DOHH2 (cell line): ENCODE data around the gene TIAL1.
"Not testable (repeated sequence)": the region's sequence is repeated elsewhere in the genome, so short reads cannot be mapped to it uniquely, and the experiment has no call there.

Source experiments
- H3F3A ChIP-seq: fragments of 200-600 bp; sonication (generic), shearing (Covaris generic); 2 replicates; pipeline ENCODE4 v1.6.0; 2016; ENCODE audit warnings: antibody characterized with exemption, mild to moderate bottlenecking; ENCODE audit not compliant: control insufficient read depth, insufficient read depth
- H3K27ac ChIP-seq: fragments of 200-600 bp; sonication (generic); 2 replicates; pipeline ENCODE4 v1.5.1; 2014; ENCODE audit warnings: low read depth, mild to moderate bottlenecking, low read length, moderate library complexity
- H3K27me3 ChIP-seq: fragments of 200-600 bp; sonication (generic); 2 replicates; pipeline ENCODE4 v1.6.1; 2014; ENCODE audit warnings: mild to moderate bottlenecking, low read length, mixed read lengths; ENCODE audit not compliant: control insufficient read depth
- H3K36me3 ChIP-seq: fragments of 200-600 bp; sonication (generic); 2 replicates; pipeline ENCODE4 v1.6.1; 2014; ENCODE audit warnings: mild to moderate bottlenecking, low read length, moderate library complexity, mixed read lengths; ENCODE audit not compliant: control insufficient read depth
- H3K4me1 ChIP-seq: fragments of 200-600 bp; sonication (generic); 2 replicates; pipeline ENCODE4 v1.6.1; 2014; ENCODE audit warnings: mild to moderate bottlenecking, low read length, mixed read lengths; ENCODE audit not compliant: control insufficient read depth
- H3K4me2 ChIP-seq: fragments of 200-600 bp; sonication (generic); 2 replicates; pipeline ENCODE4 v1.6.0; 2014; ENCODE audit warnings: mild to moderate bottlenecking, low read length, moderate library complexity
- H3K4me3 ChIP-seq: fragments of 200-600 bp; sonication (generic); 2 replicates; pipeline ENCODE4 v1.5.1; 2014; ENCODE audit warnings: mild to moderate bottlenecking, low read length, mixed read lengths
- H3K79me2 ChIP-seq: fragments of 200-600 bp; sonication (generic); 2 replicates; pipeline ENCODE4 v1.6.1; 2014; ENCODE audit warnings: mild to moderate bottlenecking, low read length, mixed read lengths; ENCODE audit not compliant: control insufficient read depth
- H3K9me2 ChIP-seq: fragments of 200-600 bp; sonication (generic); replicated peaks from 2 replicates; pipeline ENCODE4 v1.6.1; 2014; ENCODE audit warnings: mild to moderate bottlenecking, low read length, mixed read lengths; ENCODE audit not compliant: control insufficient read depth
- H3K9me3 ChIP-seq: fragments of 200-600 bp; sonication (generic); 2 replicates; pipeline ENCODE4 v1.6.1; 2014; ENCODE audit warnings: antibody characterized with exemption, low read length, mixed read lengths; ENCODE audit not compliant: control insufficient read depth, insufficient read depth
- H4K20me1 ChIP-seq: fragments of 200-600 bp; sonication (generic); 2 replicates; pipeline ENCODE4 v1.6.0; 2014; ENCODE audit warnings: low read depth, mild to moderate bottlenecking, antibody characterized with exemption, low read length, moderate library complexity; ENCODE audit not compliant: control insufficient read depth, insufficient read depth
- CTCF ChIP-seq: fragments of 200-600 bp; sonication (generic); IDR thresholded peaks from one replicate; pipeline ENCODE4 v1.5.1; 2014; ENCODE audit warnings: antibody characterized with exemption, mild to moderate bottlenecking, low read depth, low read length; ENCODE audit not compliant: poor library complexity, severe bottlenecking
- EZH2phosphoT487 ChIP-seq: fragments of 200-600 bp; sonication (generic); IDR thresholded peaks from 2 replicates; pipeline ENCODE4 v1.6.1; 2017; ENCODE audit warnings: borderline replicate concordance, mild to moderate bottlenecking, antibody characterized with exemption, low read length, moderate library complexity, mixed read lengths

TIAL1 gene

GRCh38 chr10:119621078-119621384 lies 24.3 kb upstream of the TIAL1 start:
- Histone ChIP-seq H4K20me1 (no peaks in the 10 kb centered on the region), H3K9me3 (no peaks in the 10 kb centered on the region), H3K4me2 (no peak overlapping the region), H3K36me3 (no peaks in the 10 kb centered on the region), H3K9me2 (no peaks in the 10 kb centered on the region), H3K79me2 (no peaks in the 10 kb centered on the region), H3F3A (no peaks in the 10 kb centered on the region), H3K27me3 (peaks cover 3% of the 10 kb centered on the region; the same call in 1 of the 2 replicates), H3K27ac (no peak overlapping the region), H3K4me1 (peaks cover 9% of the 10 kb centered on the region), H3K4me3 (no peak overlapping the region)
- TF ChIP-seq CTCF = no peak
- no peak for TF ChIP-seq EZH2phosphoT487

- Histone ChIP-seq H3K36me3 (no peaks in the 10 kb centered on the region), H3K4me1 (peaks cover 9% of the 10 kb centered on the region), H3K9me3 (no peaks in the 10 kb centered on the region), H3F3A (no peaks in the 10 kb centered on the region), H3K9me2 (no peaks in the 10 kb centered on the region), H3K27me3 (peaks cover 3% of the 10 kb centered on the region; the same call in 1 of the 2 replicates), H3K4me2 (no peak overlapping the region), H3K27ac (no peak overlapping the region), H3K79me2 (no peaks in the 10 kb centered on the region), H4K20me1 (no peaks in the 10 kb centered on the region), H3K4me3 (no peak overlapping the region)
- TF ChIP-seq CTCF = no peak
Observed at GRCh38 chr10:119620241-119621077, 23.7 kb upstream of the TIAL1 start.

GRCh38 chr10:119619811-119620210 lies 23.0 kb upstream of the TIAL1 start:
- H3F3A ChIP-seq, H3K27me3 ChIP-seq, H3K4me1 ChIP-seq, H3K4me2 ChIP-seq, H3K9me2 ChIP-seq, H3K27ac ChIP-seq, H4K20me1 ChIP-seq, H3K36me3 ChIP-seq, H3K4me3 ChIP-seq, H3K9me3 ChIP-seq, H3K79me2 ChIP-seq: not testable (repeated sequence)

GRCh38 chr10:119619215-119619614 lies 22.5 kb upstream of the TIAL1 start:
- Histone ChIP-seq H3K27ac (no peak overlapping the region), H3K9me3 (no peaks in the 10 kb centered on the region), H3K36me3 (no peaks in the 10 kb centered on the region), H3F3A (no peaks in the 10 kb centered on the region), H3K79me2 (no peaks in the 10 kb centered on the region), H4K20me1 (no peaks in the 10 kb centered on the region), H3K27me3 (peaks cover 3% of the 10 kb centered on the region; the same call in 1 of the 2 replicates), H3K4me2 (no peak overlapping the region), H3K9me2 (no peaks in the 10 kb centered on the region), H3K4me3 (no peak overlapping the region), H3K4me1 (peaks cover 9% of the 10 kb centered on the region)
- TF ChIP-seq EZH2phosphoT487 (no peak), CTCF (no peak)
